Immature natural killer cell (primary cell): ENCODE data around the gene RBM11. TPM values are rescaled to one million over a fixed set of nuclear protein-coding genes. Genes with fewer than 3 reads are reported as not detected.

Source experiments
- polyA plus RNA-seq, 3 donors: library from polyadenylated mRNA; unstranded; fragments of 300-500 nt; fragmentation: Illumina TruSeq; gene quantifications; one replicate each; pipeline ENCODE4 v1.2.3, GENCODE V29; 2021

The RBM11 gene
- polyA plus RNA-seq, 3 donors from 2014 or later: 0.59 to 1.4 TPM; not detected in 1

Other genes starting within 250 kb of the RBM11 start
- not detected for gene LIPI, start 5.2 kb upstream of the RBM11 start, polyA plus RNA-seq
- gene HSPA13, start 167.0 kb downstream of the RBM11 start, polyA plus RNA-seq: 10 to 100 TPM; 14.1 to 16.7 (median 15.4) TPM